ENCODE measurements around the gene CHST12.
A peak's percentile ranks its signal among the peaks of the same experiment; 100 is the strongest.

CHST12 gene

DNA sequence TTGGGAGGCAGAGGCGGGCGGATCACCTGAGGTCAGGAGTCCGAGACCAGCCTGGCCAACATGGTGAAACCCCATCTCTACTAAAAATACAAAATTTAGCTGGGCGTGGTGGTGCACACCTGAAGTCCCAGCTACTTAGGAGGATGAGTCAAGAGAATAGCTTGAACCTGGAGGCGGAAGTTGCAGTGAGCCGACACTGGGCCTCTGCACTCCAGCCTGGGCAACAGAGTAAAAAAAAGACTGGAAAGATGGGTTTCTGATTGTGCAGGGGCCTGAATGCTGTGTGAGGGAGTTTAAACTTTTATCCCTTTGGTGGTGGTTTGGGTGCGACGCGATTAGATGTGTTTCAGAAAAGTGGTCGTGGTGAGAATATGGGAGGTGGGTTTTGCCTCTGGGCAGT is 1.8 kb downstream of the CHST12 start:
- TF ChIP-seq, protein P1, sequence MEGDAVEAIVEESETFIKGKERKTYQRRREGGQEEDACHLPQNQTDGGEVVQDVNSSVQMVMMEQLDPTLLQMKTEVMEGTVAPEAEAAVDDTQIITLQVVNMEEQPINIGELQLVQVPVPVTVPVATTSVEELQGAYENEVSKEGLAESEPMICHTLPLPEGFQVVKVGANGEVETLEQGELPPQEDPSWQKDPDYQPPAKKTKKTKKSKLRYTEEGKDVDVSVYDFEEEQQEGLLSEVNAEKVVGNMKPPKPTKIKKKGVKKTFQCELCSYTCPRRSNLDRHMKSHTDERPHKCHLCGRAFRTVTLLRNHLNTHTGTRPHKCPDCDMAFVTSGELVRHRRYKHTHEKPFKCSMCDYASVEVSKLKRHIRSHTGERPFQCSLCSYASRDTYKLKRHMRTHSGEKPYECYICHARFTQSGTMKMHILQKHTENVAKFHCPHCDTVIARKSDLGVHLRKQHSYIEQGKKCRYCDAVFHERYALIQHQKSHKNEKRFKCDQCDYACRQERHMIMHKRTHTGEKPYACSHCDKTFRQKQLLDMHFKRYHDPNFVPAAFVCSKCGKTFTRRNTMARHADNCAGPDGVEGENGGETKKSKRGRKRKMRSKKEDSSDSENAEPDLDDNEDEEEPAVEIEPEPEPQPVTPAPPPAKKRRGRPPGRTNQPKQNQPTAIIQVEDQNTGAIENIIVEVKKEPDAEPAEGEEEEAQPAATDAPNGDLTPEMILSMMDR (IDR thresholded peaks at IDR 0.05): no peak
- no peak overlapping the region for H3K27ac ChIP-seq

DNA sequence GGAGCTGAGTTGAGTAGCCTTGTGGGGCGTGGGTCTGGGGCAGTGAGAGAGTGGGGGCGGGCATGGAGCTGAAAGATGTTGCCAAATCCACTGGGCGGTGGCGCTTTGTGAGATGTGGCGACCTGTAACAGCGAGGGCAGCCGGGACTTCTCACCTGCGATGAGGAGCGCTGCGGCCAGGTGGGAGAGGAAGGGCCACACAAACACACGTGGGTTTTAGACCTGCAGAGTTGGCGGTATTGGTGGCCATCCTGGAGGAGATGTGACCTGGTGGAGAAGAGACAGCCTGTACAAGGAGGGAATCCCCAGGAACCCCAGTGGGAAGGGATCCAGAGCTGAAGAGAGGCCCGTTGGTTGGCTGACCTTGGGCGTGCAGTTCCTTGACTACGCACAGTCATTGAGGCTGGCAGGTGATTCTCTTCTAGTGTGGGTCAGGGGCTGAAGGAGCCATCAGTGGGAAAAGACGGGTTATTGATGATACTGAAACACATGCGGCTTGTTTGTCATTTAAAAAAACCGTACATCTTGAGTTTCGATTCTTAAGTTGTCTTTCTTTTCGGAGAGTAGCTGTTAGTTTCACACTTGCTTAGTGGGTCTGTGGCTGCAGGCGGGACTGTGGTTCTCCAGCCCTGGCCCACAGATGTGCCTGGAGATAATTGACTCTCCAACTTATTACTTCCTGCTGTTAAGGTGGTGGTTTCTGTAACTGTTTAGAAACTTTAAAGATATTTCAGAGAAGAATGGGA is 2.4 kb downstream of the CHST12 start:
- TF ChIP-seq, protein P1 (IDR thresholded peaks at IDR 0.05): no peak
- no peak for TF ChIP-seq ZFX (IDR thresholded peaks at IDR 0.05; ENCODE audit: borderline replicate concordance)
- H3K27ac ChIP-seq: no peak overlapping the region

DNA sequence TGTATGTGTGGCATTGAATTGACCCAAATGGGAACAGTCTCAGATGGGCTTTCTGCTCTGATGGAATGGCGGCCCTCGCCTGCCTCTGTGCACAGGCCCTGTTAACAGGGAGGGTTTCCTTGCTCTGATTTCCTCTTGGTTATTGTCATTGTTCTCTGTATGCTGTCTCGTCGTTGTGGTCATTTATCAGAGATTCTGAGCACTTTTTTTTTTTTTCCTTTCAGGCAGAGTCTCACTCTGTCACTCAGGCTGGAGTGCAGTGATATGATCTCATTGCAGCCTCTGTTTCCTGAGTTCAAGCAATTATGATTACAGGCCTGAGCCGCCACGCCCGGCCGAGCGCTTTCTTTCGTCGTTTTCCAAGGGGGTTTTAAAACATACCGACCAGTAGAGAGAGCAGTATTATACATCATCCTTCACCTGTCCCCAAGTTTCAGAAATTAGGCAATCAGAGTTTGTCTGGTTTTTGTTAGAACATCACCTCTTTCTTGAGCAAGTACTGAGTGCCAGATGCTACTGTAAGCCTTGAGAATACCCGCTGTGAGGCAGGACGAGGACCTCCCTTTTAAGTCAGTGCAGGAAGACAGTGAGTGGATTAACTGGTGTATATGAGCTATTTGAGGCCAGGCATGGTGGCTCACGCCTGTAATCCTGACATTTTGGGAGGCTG is 6.5 kb downstream of the CHST12 start:
- no peak overlapping the region for H3K27ac ChIP-seq
- TF ChIP-seq, protein P1 (IDR thresholded peaks at IDR 0.05): no peak
- TF ChIP-seq ZFX (IDR thresholded peaks at IDR 0.05; ENCODE audit: borderline replicate concordance): no peak

DNA sequence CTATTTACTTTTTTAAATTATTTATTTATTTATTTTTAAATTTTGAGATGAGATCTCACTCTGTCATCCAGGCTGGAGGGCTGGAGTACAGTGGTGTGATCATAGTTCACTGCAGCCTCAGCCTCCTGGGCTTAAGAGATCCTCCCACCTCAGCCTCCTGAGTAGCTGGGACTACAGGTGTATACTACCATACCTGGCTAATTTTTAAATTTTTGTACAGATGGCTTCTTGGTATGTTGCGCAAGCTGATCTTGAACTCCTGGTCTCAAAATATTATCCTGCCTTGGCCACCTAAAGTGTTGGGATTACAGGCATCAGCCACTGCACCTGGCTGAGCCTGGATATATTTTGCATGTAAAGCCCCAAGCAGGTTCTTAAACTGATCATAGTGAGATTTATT is 7.6 kb downstream of the CHST12 start:
- TF ChIP-seq, protein P1 (IDR thresholded peaks at IDR 0.05): no peak
- TF ChIP-seq ZFX (IDR thresholded peaks at IDR 0.05; ENCODE audit: borderline replicate concordance): no peak
- 0 out of 2 replicates have a peak overlapping the region, but pooled peaks have one; percentile 57 for H3K27ac ChIP-seq

DNA sequence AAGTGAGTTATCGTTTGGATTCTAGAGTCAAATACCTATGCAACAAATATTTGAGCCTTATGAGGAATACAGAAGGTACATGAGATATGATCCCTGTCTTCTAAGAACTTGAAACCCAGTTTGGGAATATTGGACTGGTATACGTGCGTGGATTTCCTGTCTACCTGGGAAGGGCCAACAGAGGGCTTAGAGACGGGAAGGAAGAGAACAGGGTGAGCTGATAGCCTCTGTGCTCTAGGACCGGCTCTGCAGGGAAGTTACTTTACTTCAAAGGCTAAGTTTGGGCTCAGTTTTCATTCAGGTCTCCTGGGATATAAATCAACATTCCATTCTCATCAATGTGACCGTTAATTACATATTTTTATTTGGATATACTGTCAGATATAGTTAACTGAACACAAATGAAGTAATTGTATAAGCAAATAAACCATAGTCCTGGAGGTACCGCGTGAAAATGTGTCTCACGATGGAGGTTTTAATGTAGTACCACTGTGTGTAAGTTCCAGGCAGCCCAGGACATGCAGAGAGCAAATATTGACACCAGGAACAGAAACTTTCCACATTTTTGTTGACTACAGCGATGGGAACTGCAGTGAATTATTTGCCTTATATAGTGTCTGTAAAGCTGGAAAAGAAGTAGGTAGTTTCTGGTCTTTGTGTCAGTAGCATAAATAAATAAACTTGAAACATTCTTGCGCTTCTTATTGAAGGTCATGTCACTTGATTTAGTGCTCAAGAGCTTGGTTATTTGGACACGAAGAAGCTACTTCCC is 8.6 kb downstream of the CHST12 start:
- TF ChIP-seq, protein P1 (IDR thresholded peaks at IDR 0.05): no peak
- no peak for TF ChIP-seq ZFX (IDR thresholded peaks at IDR 0.05; ENCODE audit: borderline replicate concordance)
- peak overlapping the region; percentile 57 for H3K27ac ChIP-seq

DNA sequence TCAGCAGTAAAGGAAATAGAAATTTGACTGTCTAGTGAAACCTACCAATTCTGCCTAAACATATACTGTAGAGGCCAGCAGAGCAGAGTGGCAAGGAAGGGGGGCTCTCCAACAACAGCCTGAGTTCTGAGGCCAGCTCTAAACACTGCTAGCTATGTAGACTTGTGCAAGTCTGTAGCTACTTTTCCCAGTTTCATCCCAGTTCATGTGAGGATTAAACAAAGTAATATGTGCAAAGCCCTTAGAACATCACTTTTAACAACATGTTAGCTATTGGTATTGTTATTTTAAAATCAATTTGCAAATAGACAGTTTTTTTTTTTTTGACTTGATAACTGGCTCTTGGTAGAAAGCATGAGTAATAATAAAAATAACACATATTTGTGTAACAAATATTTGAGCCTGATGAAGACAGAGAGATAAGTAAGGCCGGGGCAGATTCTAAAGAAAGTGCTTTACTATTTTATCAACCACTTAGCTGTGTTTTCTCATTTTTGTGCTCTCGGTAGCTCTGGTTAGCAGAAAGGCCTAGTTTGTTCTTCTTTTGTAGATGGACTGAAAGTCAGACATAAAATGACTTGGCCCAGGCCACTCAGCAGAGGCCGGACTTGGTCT is 9.3 kb downstream of the CHST12 start:
- TF ChIP-seq ZFX (IDR thresholded peaks at IDR 0.05; ENCODE audit: borderline replicate concordance): no peak
- TF ChIP-seq, protein P1 (IDR thresholded peaks at IDR 0.05): no peak
- H3K27ac ChIP-seq: peak overlapping the region; percentile 57

Measured in 22Rv1 (cell line).